Neural crest cell (in vitro differentiated cells): ENCODE results near the gene EEF2KMT. TPM values are rescaled to one million over a fixed set of nuclear protein-coding genes. Genes with fewer than 3 reads are reported as not detected.

Experiments used
- DNase-seq: peaks from one replicate; pipeline ENCODE4 v3.0.0; 2021; ENCODE audit warnings: low read depth, mixed read lengths, low spot score
- H3K27ac Mint-ChIP-seq: one replicate; pipeline ENCODE4 v1.8.0; 2021; ENCODE audit warnings: mild to moderate bottlenecking, mixed read lengths; ENCODE audit not compliant: unreplicated experiment
- H3K27me3 Mint-ChIP-seq: 2 replicates; pipeline ENCODE4 v1.8.0; 2021; ENCODE audit warnings: low read depth, mild to moderate bottlenecking, mixed read lengths
- H3K36me3 Mint-ChIP-seq: 2 replicates; pipeline ENCODE4 v1.8.0; 2021; ENCODE audit warnings: low read depth, mild to moderate bottlenecking, mixed read lengths
- H3K4me1 Mint-ChIP-seq: 2 replicates; pipeline ENCODE4 v1.8.0; 2021; ENCODE audit warnings: mixed read lengths
- H3K4me3 Mint-ChIP-seq: one replicate; pipeline ENCODE4 v1.8.0; 2021; ENCODE audit warnings: mild to moderate bottlenecking, mixed read lengths
- H3K9me3 Mint-ChIP-seq: 2 replicates; pipeline ENCODE4 v1.8.0; 2021; ENCODE audit warnings: mixed read lengths
- total RNA-seq: library from RNA; stranded (reverse); gene quantifications from 2 replicates; pipeline ENCODE4 v1.2.1, GENCODE V29; 2021
- TF ChIP-seq, protein P1 (sequence below): fragments of 200-600 bp; sonication (generic); conservative IDR thresholded peaks from 2 replicates; pipeline ENCODE4 v1.5.0; 2021; ENCODE audit warnings: antibody characterized with exemption, mild to moderate bottlenecking

Gene EEF2KMT
- total RNA-seq, 1 donor from 2014 or later: 19.1 TPM

DNA sequence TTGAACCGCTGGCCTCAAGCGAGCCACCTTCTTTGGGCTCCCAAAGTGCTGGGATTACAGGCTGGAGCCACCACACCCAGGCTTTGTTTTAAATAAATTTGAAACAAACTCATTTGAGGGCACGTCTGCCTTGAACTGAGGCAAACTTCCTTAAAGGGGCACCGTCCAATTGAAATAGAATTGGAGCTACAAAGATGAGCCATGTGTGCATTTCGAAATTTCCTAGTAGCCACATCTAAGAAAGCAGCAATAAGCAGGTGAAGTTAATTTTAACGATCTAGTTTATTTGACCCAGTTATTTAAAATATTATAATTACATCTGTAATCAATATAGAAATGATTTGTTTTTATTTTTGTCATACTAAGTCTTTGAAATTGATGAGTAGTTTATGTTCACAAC is 31.1 kb downstream of the EEF2KMT start:
- no peaks in the 10 kb centered on the region for H3K4me1 Mint-ChIP-seq
- peaks cover 45% of the 10 kb centered on the region for H3K27me3 Mint-ChIP-seq
- H3K27ac Mint-ChIP-seq: no peak overlapping the region
- TF ChIP-seq, protein P1, sequence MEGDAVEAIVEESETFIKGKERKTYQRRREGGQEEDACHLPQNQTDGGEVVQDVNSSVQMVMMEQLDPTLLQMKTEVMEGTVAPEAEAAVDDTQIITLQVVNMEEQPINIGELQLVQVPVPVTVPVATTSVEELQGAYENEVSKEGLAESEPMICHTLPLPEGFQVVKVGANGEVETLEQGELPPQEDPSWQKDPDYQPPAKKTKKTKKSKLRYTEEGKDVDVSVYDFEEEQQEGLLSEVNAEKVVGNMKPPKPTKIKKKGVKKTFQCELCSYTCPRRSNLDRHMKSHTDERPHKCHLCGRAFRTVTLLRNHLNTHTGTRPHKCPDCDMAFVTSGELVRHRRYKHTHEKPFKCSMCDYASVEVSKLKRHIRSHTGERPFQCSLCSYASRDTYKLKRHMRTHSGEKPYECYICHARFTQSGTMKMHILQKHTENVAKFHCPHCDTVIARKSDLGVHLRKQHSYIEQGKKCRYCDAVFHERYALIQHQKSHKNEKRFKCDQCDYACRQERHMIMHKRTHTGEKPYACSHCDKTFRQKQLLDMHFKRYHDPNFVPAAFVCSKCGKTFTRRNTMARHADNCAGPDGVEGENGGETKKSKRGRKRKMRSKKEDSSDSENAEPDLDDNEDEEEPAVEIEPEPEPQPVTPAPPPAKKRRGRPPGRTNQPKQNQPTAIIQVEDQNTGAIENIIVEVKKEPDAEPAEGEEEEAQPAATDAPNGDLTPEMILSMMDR: no peak
- H3K4me3 Mint-ChIP-seq: no peak overlapping the region
- no peaks in the 10 kb centered on the region for H3K9me3 Mint-ChIP-seq
- no peak for DNase-seq
- H3K36me3 Mint-ChIP-seq: no peaks in the 10 kb centered on the region

DNA sequence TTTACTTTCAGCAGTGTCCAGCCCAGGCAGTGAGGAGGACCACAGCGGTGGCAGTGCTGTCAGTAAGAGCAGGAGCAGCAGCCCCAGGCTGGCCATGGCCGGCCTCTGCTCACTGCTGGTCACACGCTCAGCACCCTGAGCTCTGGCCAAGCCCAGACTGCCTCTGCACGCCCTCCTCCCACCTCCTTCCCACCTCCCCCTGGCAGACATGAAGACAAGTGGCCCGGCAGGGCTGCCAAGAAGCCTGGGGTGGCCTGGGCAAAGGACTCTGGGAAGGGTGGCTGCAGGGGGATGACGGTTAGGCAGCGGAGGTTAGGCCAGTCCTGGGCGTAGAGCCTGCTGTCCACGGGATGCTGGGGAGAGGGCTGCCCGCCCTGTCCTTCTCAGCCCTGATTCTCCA is 31.8 kb downstream of the EEF2KMT start, which contains the start of gene C16orf89:
C16orf89 (minus strand) TSS at position 144 of the 400 bp plus-strand sequence; CDS start at position 96, 48 bp downstream.
- H3K4me3 Mint-ChIP-seq: no peak within 1 kb of the TSS
- H3K4me1 Mint-ChIP-seq: no peaks in the 10 kb centered on the region

DNA sequence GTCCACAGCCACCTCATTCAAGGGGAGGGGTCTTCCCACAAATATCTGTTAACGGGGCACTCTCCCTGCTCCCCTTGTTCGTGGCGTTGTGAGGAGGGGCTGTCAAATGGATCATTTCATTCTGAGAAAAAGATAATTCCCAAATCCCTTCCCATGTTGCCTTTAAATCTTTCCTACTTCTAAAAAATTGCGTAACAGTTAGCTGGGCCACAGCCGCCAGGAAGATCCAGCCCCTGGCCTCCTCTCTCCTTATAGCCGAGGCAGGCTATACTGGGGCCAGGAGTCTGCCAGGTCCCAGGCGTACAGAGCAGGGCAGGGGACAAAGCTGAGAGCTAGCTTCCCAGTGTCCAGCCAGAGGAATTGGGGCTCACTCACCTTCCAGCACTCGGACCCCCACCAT is 32.3 kb downstream of the EEF2KMT start:
- Mint-ChIP-seq H3K4me1 (no peaks in the 10 kb centered on the region), H3K27me3 (peaks cover 47% of the 10 kb centered on the region), H3K4me3 (no peak overlapping the region), H3K9me3 (no peaks in the 10 kb centered on the region), H3K27ac (no peak overlapping the region), H3K36me3 (no peaks in the 10 kb centered on the region)
- no peak for DNase-seq
- TF ChIP-seq, protein P1: no peak

More for the DNA sequence above, 31.8 kb downstream of the EEF2KMT start, which contains the start of gene C16orf89:
- no peak for DNase-seq
- no peaks in the 10 kb centered on the region for H3K9me3 Mint-ChIP-seq
- TF ChIP-seq, protein P1: no peak
- H3K36me3 Mint-ChIP-seq: no peaks in the 10 kb centered on the region
- H3K27ac Mint-ChIP-seq: no peak within 1 kb of the TSS
- peaks cover 47% of the 10 kb centered on the region for H3K27me3 Mint-ChIP-seq

DNA sequence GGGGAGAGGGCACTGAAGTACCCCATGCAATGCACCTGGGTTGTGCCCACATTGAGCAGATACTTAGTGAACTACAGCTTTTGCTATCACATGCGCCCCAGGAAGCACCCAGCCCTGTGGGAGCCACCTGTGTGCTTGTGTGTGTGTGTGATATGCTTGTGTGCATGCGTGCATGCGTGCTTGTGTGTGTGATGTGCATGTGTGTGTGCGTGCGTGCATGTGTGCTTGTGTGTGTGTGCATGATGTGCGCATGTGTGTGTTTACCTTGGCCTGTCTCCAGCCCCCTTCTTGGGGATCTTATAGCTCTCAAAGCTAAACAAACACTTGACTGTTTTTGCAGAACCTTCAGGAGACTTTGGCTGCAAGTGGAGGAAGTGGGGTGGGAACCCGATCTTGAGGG is 32.7 kb downstream of the EEF2KMT start:
- H3K36me3 Mint-ChIP-seq: no peaks in the 10 kb centered on the region
- no peaks in the 10 kb centered on the region for H3K9me3 Mint-ChIP-seq
- H3K4me3 Mint-ChIP-seq: no peak overlapping the region

DNA sequence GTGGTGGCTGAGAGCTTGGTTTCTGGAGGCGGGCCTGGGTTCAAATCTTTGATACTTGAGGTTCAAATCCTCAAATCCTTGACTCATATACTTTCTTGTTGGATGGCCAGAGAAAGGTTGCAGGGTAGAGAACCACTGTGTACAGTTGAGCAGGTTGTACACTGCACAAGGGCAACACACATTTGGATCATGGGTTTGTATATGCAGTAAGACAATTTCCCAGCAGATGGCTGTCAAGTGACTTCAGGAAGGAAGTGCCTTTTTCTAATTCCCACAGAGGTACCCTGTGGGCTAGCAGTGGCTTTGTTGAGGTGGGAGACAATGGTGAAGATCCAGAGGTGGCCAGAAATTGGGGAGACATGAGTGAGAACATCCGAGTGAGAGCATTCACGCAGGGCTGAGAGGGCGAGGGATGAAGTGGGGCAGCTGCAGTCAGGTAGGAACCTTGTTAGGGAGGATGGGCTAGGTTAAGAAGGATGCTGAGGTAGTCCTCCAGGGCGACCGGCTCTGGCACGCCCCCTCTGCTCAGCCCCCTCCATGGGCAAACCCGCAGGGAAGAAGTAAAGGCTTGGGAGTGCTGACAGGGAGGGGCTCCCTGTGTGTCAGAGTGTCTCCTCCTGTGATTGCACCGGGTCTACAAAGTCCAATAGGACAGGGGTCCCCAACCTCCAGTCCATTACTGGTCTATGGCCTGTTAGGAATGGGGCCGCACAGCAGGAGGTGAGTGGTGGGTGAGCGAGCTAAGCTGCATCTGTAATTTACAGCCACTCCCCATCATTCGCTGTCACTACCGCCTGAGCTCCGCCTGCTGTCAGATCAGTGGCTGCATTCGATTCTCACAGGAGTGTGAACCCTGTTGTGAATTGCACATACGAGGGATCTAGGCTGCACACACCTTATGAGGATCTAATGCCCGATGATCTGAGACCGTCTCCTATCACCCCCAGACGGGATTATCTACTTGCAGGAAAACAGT is 34.5 kb downstream of the EEF2KMT start:
- no peak for DNase-seq
- Mint-ChIP-seq H3K4me3 (no peak overlapping the region), H3K9me3 (no peaks in the 10 kb centered on the region), H3K27me3 (peaks cover 48% of the 10 kb centered on the region), H3K36me3 (no peaks in the 10 kb centered on the region), H3K4me1 (no peaks in the 10 kb centered on the region), H3K27ac (no peak overlapping the region)
- TF ChIP-seq, protein P1: no peak

More for the DNA sequence above, 32.7 kb downstream of the EEF2KMT start:
- Mint-ChIP-seq H3K4me1 (no peaks in the 10 kb centered on the region), H3K27ac (no peak overlapping the region), H3K27me3 (peaks cover 47% of the 10 kb centered on the region)
- TF ChIP-seq, protein P1: no peak
- no peak for DNase-seq
